HFFc6 (cell line): ENCODE results near the gene FIZ1. TPM values are rescaled to one million over a fixed set of nuclear protein-coding genes. Genes with fewer than 3 reads are reported as not detected.

Source experiments
- DNase-seq: peaks from one replicate; pipeline ENCODE4 v3.0.0-alpha.2; 2018
- H3K27ac Mint-ChIP-seq: 2 replicates; pipeline ENCODE4 v1.8.0; 2020; ENCODE audit warnings: mild to moderate bottlenecking, mixed read lengths
- H3K27me3 Mint-ChIP-seq: 2 replicates; pipeline ENCODE4 v1.8.0; 2021; ENCODE audit warnings: mild to moderate bottlenecking, moderate library complexity, mixed read lengths; ENCODE audit not compliant: insufficient read depth
- H3K36me3 Mint-ChIP-seq: 2 replicates; pipeline ENCODE4 v1.8.0; 2021; ENCODE audit warnings: low read depth, mixed read lengths
- H3K4me1 Mint-ChIP-seq: 2 replicates; pipeline ENCODE4 v1.8.0; 2020; ENCODE audit warnings: low read depth, mixed read lengths
- H3K4me3 Mint-ChIP-seq: 2 replicates; pipeline ENCODE4 v1.8.0; 2020; ENCODE audit warnings: mild to moderate bottlenecking, moderate library complexity, mixed read lengths
- H3K9me3 Mint-ChIP-seq: 2 replicates; pipeline ENCODE4 v1.8.0; 2020; ENCODE audit warnings: mild to moderate bottlenecking, mixed read lengths
- total RNA-seq, 6 experiments: library from RNA; stranded (reverse); fragmentation: NEBNext Ultra II Directional; extraction: Animal tissue kit (Norgen Biotek cat#: 25700); gene quantifications; 2 replicates in 1 of 6; 3 replicates in 5 of 6; pipeline ENCODE4 v1.2.3, GENCODE V29; 2021
- TF ChIP-seq, protein P1 (sequence below): fragments of 200-600 bp; sonication (generic); IDR thresholded peaks from 2 replicates; pipeline ENCODE4 v1.5.0; 2021; ENCODE audit warnings: antibody characterized with exemption, mild to moderate bottlenecking

FIZ1 gene
- total RNA-seq, 6 experiments from 2014 or later, result 9.9 to 13.1 (median 11.9) TPM

DNA sequence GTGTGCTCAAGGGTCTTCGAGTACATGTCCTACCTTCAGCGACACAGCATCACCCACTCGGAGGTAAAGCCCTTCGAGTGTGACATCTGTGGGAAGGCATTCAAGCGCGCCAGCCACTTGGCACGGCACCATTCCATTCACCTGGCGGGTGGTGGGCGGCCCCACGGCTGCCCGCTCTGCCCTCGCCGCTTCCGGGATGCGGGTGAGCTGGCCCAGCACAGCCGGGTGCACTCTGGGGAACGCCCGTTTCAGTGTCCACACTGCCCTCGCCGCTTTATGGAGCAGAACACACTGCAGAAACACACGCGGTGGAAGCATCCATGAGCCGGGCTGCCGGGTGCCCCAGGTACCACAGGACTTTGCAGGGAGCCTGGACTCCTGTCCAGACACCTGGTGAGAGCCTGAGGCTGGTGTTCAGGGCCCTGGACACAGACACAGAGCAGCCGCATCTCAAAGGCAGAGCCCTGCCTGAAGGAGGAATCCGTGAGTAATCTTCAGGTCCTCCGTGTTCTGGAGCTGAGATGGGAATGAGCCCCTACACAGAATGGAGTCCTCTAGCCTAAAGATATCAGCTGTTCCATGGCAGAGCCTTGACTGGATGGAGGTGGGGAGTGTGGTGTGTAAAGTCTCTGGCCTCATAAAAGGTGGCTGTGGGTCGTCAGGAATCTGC lies 45.7 kb upstream of the FIZ1 start:
- Mint-ChIP-seq H3K36me3 (peaks cover 14% of the 10 kb centered on the region), H3K27me3 (peaks cover 9% of the 10 kb centered on the region), H3K9me3 (no peaks in the 10 kb centered on the region), H3K27ac (peak overlapping the region; percentile 86; the same call in 1 of the 2 replicates), H3K4me3 (peak overlapping the region; percentile 92), H3K4me1 (peaks cover 40% of the 10 kb centered on the region)
- DNase-seq, result no peak
- TF ChIP-seq, protein P1, sequence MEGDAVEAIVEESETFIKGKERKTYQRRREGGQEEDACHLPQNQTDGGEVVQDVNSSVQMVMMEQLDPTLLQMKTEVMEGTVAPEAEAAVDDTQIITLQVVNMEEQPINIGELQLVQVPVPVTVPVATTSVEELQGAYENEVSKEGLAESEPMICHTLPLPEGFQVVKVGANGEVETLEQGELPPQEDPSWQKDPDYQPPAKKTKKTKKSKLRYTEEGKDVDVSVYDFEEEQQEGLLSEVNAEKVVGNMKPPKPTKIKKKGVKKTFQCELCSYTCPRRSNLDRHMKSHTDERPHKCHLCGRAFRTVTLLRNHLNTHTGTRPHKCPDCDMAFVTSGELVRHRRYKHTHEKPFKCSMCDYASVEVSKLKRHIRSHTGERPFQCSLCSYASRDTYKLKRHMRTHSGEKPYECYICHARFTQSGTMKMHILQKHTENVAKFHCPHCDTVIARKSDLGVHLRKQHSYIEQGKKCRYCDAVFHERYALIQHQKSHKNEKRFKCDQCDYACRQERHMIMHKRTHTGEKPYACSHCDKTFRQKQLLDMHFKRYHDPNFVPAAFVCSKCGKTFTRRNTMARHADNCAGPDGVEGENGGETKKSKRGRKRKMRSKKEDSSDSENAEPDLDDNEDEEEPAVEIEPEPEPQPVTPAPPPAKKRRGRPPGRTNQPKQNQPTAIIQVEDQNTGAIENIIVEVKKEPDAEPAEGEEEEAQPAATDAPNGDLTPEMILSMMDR, result no peak

DNA sequence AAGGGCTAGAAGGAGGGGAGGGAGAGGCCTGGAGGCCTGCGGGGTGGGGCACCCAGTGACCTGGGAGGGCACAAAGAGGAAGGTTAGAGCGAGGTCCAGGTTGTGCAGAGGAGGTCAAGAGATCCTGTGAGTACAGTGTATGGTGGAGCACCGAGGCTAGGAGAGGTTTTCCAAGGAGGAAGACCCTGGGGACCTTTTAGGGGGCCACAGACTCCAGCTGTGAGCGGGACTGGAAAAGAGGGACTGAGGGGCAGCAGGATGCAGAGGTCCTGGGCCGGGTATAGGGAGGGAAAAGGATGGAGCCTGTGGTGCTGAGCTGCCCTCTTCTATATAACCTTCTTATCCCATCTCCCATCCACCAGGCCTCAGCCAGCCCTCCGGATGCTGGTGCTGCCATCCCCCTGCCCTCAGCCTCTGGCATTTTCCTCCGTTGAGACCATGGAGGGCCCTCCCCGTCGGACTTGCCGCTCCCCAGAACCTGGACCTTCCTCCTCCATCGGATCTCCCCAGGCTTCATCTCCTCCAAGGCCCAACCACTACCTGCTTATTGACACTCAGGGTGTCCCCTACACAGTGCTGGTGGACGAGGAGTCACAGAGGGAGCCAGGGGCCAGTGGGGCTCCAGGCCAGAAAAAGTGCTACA lies 45.0 kb upstream of the FIZ1 start:
- H3K4me1 Mint-ChIP-seq, result peaks cover 44% of the 10 kb centered on the region
- peak overlapping the region; percentile 86 for H3K27ac Mint-ChIP-seq
- no peaks in the 10 kb centered on the region for H3K9me3 Mint-ChIP-seq
- peaks cover 14% of the 10 kb centered on the region for H3K36me3 Mint-ChIP-seq
- TF ChIP-seq, protein P1, result no peak
- H3K27me3 Mint-ChIP-seq, result peaks cover 9% of the 10 kb centered on the region
- no peak for DNase-seq
- H3K4me3 Mint-ChIP-seq, result peak overlapping the region; percentile 92

DNA sequence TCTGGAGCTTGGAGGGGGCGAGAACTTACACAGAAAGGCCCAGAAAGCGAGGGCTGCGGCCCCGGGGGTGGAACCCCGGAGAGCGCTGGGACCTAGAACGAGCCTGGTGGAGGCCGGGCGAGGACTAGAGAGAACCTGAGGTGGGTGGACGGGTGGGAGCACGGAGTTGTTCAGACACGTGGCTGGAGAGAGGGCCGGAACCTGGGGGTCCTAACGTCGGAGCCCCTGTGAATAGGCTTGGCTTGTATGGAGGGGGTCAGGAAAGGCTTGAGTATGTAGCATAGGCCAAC lies 44.5 kb upstream of the FIZ1 start:
- Mint-ChIP-seq H3K4me3 (peak overlapping the region; percentile 92), H3K36me3 (peaks cover 18% of the 10 kb centered on the region), H3K4me1 (peaks cover 49% of the 10 kb centered on the region), H3K9me3 (no peaks in the 10 kb centered on the region), H3K27me3 (peaks cover 9% of the 10 kb centered on the region), H3K27ac (peak overlapping the region; percentile 86)
- TF ChIP-seq, protein P1, result no peak
- no peak for DNase-seq

DNA sequence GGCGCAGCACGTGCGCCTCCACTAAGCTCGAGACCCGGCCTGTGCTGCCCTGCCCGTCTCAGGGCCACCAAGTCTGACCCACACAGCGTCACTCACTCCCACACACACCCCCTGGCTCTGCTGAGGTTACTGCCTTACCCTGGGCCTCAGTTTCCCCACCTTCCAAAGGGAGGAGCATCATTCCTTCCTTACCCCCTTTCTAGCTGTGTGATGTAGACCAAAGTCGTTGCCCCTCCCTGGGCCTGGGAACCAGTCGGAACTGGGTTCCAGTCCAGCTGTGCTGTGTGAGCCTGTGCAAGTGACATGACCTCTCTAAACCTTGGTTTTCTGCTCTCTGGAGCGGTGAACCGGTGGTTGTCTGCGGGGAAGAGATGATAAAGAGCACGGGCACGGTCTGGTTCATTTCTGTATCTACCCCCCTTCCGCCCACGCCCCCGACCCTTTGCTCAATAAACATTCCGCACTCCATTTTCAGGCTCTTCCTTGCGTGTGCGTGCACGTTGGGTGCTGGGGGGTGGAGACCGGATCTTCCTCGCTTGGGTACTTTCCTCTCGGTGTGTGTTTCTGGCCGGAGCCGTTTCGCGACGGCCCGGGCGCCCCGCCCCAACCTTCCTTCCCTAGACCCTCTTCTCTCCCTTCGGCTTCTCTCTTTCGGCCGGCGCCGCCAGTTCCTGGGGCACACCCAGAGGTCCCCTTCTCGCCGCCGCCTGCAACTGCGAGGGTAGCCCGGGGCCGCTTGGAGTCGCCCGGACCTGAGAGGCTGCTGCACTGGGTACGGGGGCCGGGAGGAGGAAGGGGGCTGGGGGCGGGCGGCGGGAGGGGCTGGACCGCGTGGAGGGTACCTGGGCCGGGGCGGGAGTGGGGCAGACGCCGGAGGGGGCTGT lies 43.9 kb upstream of the FIZ1 start, which contains the start of gene ZNF581:
Gene ZNF581, plus strand, starts transcription at position 647 of the 884 bp plus-strand sequence. CDS start 923 bp downstream, outside the sequence.
- H3K4me3 Mint-ChIP-seq, result peak within 1 kb of the TSS; percentile 94
- peaks cover 9% of the 10 kb centered on the region for H3K27me3 Mint-ChIP-seq
- DNase-seq, result peak; percentile 62
- peaks cover 50% of the 10 kb centered on the region for H3K4me1 Mint-ChIP-seq
- H3K36me3 Mint-ChIP-seq, result peaks cover 22% of the 10 kb centered on the region
- H3K9me3 Mint-ChIP-seq, result no peaks in the 10 kb centered on the region
- H3K27ac Mint-ChIP-seq, result peak within 1 kb of the TSS; percentile 97
- TF ChIP-seq, protein P1, result no peak

DNA sequence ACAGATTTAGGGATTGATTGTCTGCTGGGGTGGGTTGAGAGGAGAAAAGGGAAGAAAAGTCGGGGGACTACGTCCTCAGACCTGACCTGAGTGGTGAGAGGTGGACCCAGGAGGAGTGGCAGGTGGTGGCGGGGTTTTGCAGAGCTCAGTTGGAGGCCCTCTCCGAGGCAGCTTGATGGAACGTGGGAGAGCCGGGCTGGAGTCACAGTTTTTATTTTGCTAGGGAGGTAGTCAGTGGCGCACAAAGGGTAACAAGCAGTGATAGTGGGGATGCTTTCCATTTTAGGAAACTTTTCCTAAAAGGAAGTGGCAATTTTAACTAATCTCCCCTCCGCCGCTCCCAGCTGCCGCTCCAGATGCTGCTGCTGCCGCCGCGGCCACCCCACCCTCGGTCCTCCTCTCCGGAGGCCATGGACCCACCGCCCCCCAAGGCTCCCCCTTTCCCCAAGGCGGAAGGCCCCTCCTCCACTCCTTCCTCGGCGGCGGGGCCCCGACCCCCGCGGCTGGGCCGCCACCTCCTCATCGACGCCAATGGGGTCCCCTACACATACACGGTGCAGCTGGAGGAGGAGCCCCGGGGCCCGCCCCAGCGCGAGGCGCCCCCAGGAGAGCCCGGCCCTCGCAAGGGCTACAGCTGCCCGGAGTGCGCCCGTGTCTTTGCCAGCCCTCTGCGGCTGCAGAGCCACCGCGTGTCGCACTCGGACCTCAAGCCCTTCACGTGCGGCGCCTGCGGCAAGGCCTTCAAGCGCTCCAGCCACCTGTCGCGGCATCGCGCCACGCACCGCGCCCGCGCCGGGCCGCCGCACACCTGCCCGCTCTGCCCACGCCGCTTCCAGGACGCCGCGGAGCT lies 43.1 kb upstream of the FIZ1 start:
- Mint-ChIP-seq H3K27ac (peak overlapping the region; percentile 97), H3K36me3 (peaks cover 31% of the 10 kb centered on the region), H3K4me3 (peak overlapping the region; percentile 94), H3K27me3 (peaks cover 9% of the 10 kb centered on the region), H3K4me1 (peaks cover 53% of the 10 kb centered on the region), H3K9me3 (no peaks in the 10 kb centered on the region)
- no peak for DNase-seq
- TF ChIP-seq, protein P1, result no peak
